Measurements from ENCODE around the gene ABTB1.

The ABTB1 gene

GRCh38 chr3:127717357-127718244 lies 44.8 kb downstream of the ABTB1 start:
- TF ChIP-seq, protein P1, sequence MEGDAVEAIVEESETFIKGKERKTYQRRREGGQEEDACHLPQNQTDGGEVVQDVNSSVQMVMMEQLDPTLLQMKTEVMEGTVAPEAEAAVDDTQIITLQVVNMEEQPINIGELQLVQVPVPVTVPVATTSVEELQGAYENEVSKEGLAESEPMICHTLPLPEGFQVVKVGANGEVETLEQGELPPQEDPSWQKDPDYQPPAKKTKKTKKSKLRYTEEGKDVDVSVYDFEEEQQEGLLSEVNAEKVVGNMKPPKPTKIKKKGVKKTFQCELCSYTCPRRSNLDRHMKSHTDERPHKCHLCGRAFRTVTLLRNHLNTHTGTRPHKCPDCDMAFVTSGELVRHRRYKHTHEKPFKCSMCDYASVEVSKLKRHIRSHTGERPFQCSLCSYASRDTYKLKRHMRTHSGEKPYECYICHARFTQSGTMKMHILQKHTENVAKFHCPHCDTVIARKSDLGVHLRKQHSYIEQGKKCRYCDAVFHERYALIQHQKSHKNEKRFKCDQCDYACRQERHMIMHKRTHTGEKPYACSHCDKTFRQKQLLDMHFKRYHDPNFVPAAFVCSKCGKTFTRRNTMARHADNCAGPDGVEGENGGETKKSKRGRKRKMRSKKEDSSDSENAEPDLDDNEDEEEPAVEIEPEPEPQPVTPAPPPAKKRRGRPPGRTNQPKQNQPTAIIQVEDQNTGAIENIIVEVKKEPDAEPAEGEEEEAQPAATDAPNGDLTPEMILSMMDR (IDR thresholded peaks at IDR 0.05; ENCODE audit: control insufficient read depth, extremely low read depth, insufficient read depth): no peak
- H3K4me3 ChIP-seq (ENCODE audit: low read depth, low read length): no peak overlapping the region
- no peak for DNase-seq (ENCODE audit: low read depth)

- TF ChIP-seq, protein P1 (IDR thresholded peaks at IDR 0.05; ENCODE audit: control insufficient read depth, extremely low read depth, insufficient read depth): no peak
- no peak for DNase-seq (ENCODE audit: low read depth)
- no peak overlapping the region for H3K4me3 ChIP-seq (ENCODE audit: low read depth, low read length)
Measured at GRCh38 chr3:127718245-127718915, 45.6 kb downstream of the ABTB1 start.

- no peak for DNase-seq (ENCODE audit: low read depth)
- TF ChIP-seq, protein P1 (IDR thresholded peaks at IDR 0.05; ENCODE audit: control insufficient read depth, extremely low read depth, insufficient read depth): no peak
- no peak overlapping the region for H3K4me3 ChIP-seq (ENCODE audit: low read depth, low read length)
Measured at GRCh38 chr3:127718916-127719290, 46.2 kb downstream of the ABTB1 start.

GRCh38 chr3:127719369-127719768 lies 46.6 kb downstream of the ABTB1 start:
- TF ChIP-seq, protein P1 (IDR thresholded peaks at IDR 0.05; ENCODE audit: control insufficient read depth, extremely low read depth, insufficient read depth): no peak
- no peak overlapping the region for H3K4me3 ChIP-seq (ENCODE audit: low read depth, low read length)
- no peak for DNase-seq (ENCODE audit: low read depth)

- no peak overlapping the region for H3K4me3 ChIP-seq (ENCODE audit: low read depth, low read length)
- DNase-seq (ENCODE audit: low read depth): no peak
Measured at GRCh38 chr3:127720161-127720823, 47.5 kb downstream of the ABTB1 start.

More at GRCh38 chr3:127720161-127720823, 47.5 kb downstream of the ABTB1 start:
- TF ChIP-seq, protein P1 (IDR thresholded peaks at IDR 0.05; ENCODE audit: control insufficient read depth, extremely low read depth, insufficient read depth): no peak

Measured in LNCaP clone FGC (cell line).